ENCODE measurements around the gene XKR7.

The XKR7 gene

DNA sequence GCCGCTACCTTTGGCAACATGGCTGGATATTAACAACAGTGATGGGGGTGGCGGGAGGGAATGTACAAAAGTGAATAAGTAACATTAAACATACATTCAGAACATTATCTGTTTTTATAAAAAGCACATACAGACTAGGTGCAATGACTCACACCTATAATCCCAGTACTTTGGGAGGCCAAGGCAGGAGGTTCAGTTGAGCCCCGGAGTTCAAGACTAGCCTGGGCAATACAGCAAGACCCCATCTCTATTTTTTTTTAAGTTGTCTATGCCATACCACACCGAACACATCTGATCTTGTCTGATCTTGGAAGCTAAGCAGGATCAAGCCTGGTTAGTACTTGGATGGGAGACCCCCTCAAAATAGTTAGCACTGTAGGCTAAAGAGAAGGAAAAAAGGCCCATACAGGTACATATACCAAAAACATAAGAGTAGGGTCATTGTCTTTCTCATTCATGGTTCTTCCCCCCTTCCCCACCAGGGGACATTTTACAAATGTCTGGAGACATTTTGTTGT lies 82.4 kb downstream of the XKR7 start:
- DNase-seq: no peak
- TF ChIP-seq CTCF (IDR thresholded peaks at IDR 0.05; ENCODE audit: low read depth, low read length): no peak
- no peak overlapping the region for H3K4me3 ChIP-seq (ENCODE audit: low read depth, low read length)
- no peaks in the 10 kb centered on the region for H3K27me3 ChIP-seq (ENCODE audit: insufficient read depth, low read depth, severe bottlenecking)
- no peak overlapping the region for H3K27ac ChIP-seq
- H3K9me3 ChIP-seq (ENCODE audit: severe bottlenecking): peaks cover 4% of the 10 kb centered on the region
- H3K36me3 ChIP-seq: no peaks in the 10 kb centered on the region

DNA sequence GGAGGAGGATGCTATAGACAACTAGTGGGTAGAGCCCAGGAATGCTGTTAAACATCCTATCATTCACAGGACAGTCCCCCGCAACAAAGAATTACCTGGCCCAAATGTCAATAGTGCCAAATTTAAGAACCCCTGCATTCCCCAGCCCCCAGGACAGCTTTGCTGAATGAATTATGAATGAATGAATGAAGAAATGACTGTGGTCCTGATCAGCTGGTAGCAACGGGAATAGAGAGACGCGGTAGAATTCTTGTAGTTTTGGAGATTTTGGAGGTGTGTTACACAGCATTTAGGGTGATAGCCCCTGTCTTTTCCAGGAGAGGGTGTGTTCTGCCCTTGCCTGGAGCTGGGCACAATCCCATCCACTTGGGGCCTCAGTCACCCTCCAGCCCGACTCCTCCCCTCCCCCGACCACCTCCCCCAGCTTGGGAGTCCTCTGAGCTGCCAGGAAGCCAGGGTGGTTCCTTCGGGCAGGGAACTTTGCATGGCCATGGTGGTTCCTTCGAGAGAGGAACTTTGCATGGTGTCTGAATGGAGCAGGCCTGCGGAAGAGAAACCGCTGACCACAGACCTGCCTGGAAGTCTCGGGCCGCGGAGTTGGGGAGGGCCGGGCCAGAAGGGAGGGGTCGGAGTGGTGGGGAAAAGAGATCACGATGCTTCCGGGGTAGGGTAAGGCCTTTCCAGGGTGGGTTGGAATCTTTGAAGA lies 83.1 kb downstream of the XKR7 start:
- H3K9me3 ChIP-seq (ENCODE audit: severe bottlenecking): peaks cover 4% of the 10 kb centered on the region
- H3K4me3 ChIP-seq (ENCODE audit: low read depth, low read length): no peak overlapping the region
- no peak overlapping the region for H3K27ac ChIP-seq
- no peak for TF ChIP-seq CTCF (IDR thresholded peaks at IDR 0.05; ENCODE audit: low read depth, low read length)
- no peaks in the 10 kb centered on the region for H3K36me3 ChIP-seq
- no peak for DNase-seq
- no peaks in the 10 kb centered on the region for H3K27me3 ChIP-seq (ENCODE audit: insufficient read depth, low read depth, severe bottlenecking)

DNA sequence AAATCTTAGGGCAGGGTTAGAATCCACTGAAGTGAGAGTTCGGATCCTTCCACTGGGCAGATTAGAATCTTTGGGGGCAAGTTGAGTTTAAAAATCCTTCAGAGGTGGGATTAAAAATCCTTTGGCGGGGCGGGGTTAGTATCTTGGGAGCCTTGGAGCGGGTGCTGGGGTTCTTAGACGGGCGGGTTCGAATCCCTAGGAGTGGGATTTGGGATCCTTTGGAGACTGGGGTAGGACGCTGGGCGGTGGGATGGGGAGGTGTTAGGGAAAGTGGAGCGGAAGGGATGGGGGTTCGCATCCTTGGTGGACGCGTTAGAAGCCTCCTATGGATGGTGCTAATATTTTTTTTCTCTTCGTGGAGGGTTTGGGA lies 83.8 kb downstream of the XKR7 start:
- TF ChIP-seq CTCF (IDR thresholded peaks at IDR 0.05; ENCODE audit: low read depth, low read length): no peak
- H3K27me3 ChIP-seq (ENCODE audit: insufficient read depth, low read depth, severe bottlenecking): no peaks in the 10 kb centered on the region
- H3K4me3 ChIP-seq (ENCODE audit: low read depth, low read length): no peak overlapping the region
- H3K27ac ChIP-seq: no peak overlapping the region
- DNase-seq: no peak
- H3K36me3 ChIP-seq: no peaks in the 10 kb centered on the region
- H3K9me3 ChIP-seq (ENCODE audit: severe bottlenecking): peaks cover 4% of the 10 kb centered on the region

- Histone ChIP-seq H3K4me3 (ENCODE audit: low read depth, low read length) (no peak within 1 kb of the TSS), H3K27me3 (ENCODE audit: insufficient read depth, low read depth, severe bottlenecking) (no peaks in the 10 kb centered on the region), H3K27ac (no peak within 1 kb of the TSS), H3K9me3 (ENCODE audit: severe bottlenecking) (peaks cover 4% of the 10 kb centered on the region), H3K36me3 (no peaks in the 10 kb centered on the region)
- no peak for TF ChIP-seq CTCF (IDR thresholded peaks at IDR 0.05; ENCODE audit: low read depth, low read length)
- no peak for DNase-seq
Observed at GRCh38 chr20:32052090-32052777, 84.3 kb downstream of the XKR7 start, which contains the start of gene HCK. TSS of gene HCK (plus strand) at chr20:32052242.

DNA sequence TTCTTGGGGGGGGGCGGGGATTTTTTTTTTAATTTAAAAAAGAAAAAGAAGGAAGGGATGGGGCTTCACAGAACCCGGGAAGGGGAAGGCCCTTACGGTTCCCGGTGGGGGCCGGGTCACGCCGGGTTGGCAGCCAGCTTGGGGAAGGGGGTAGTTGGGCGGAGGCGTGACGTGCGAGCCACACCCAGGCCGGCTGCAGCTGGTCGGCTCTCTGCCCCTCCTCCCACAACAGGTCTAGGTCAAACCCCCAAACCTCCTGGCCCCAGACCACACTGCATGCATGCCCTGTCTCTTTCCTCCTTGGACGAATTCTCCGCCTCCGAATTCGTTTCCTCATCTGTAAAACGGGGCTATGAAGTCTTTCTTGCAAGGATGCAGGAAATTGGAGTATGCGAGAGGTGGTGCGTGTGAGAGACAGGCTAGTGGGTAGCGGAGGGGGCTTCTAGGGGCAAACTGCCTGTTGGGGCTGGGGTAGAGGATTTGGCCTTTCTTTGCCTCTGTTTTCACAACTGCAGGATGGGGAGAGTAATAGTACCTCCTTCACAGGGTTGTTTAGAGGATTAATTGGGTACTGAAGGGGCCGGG lies 84.9 kb downstream of the XKR7 start:
- no peak for DNase-seq
- no peak overlapping the region for H3K27ac ChIP-seq
- H3K36me3 ChIP-seq: no peaks in the 10 kb centered on the region
- H3K27me3 ChIP-seq (ENCODE audit: insufficient read depth, low read depth, severe bottlenecking): no peaks in the 10 kb centered on the region
- TF ChIP-seq CTCF (IDR thresholded peaks at IDR 0.05; ENCODE audit: low read depth, low read length): no peak
- H3K4me3 ChIP-seq (ENCODE audit: low read depth, low read length): no peak overlapping the region
- H3K9me3 ChIP-seq (ENCODE audit: severe bottlenecking): peaks cover 4% of the 10 kb centered on the region

Measured in WERI-Rb-1 (cell line).